Progenitor cell of endocrine pancreas (in vitro differentiated cells): ENCODE results near the gene LMO4. TPM values are rescaled to one million over a fixed set of nuclear protein-coding genes. Genes with fewer than 3 reads are reported as not detected.

Source experiments
- DNase-seq: peaks from one replicate; pipeline ENCODE4 v3.0.0; 2021; ENCODE audit warnings: low spot score; ENCODE audit not compliant: unreplicated experiment
- H3K27ac Mint-ChIP-seq: 2 replicates; pipeline ENCODE4 v1.8.0; 2021; ENCODE audit warnings: mild to moderate bottlenecking, moderate library complexity, mixed read lengths
- H3K27me3 Mint-ChIP-seq: 2 replicates; pipeline ENCODE4 v1.8.0; 2021; ENCODE audit warnings: mixed read lengths
- H3K36me3 Mint-ChIP-seq: 2 replicates; pipeline ENCODE4 v1.8.0; 2022; ENCODE audit warnings: mixed read lengths; ENCODE audit not compliant: insufficient read depth
- H3K4me1 Mint-ChIP-seq: 2 replicates; pipeline ENCODE4 v1.8.0; 2021; ENCODE audit warnings: low read depth, mixed read lengths
- H3K4me3 Mint-ChIP-seq: 2 replicates; pipeline ENCODE4 v1.8.0; 2021; ENCODE audit warnings: low read depth, mild to moderate bottlenecking, moderate library complexity, mixed read lengths
- H3K9me3 Mint-ChIP-seq: 2 replicates; pipeline ENCODE4 v1.8.0; 2021; ENCODE audit warnings: low read depth, mixed read lengths
- total RNA-seq: library from RNA; stranded (reverse); gene quantifications from 2 replicates; pipeline ENCODE4 v1.2.1, GENCODE V29; 2021
- TF ChIP-seq, protein P1 (sequence below): fragments of 200-600 bp; sonication (generic); IDR thresholded peaks from one replicate; pipeline ENCODE4 v1.5.0; 2021; ENCODE audit warnings: antibody characterized with exemption, mild to moderate bottlenecking; ENCODE audit not compliant: unreplicated experiment

LMO4 gene
- total RNA-seq, 1 donor from 2014 or later, result 64.2 TPM

GRCh38 chr1:87329051-87329525, 408 bp downstream of the LMO4 start:
- Mint-ChIP-seq H3K4me3 (peak overlapping the region; percentile 86), H3K4me1 (peaks cover 37% of the 10 kb centered on the region), H3K27ac (peak overlapping the region; percentile 99), H3K9me3 (no peaks in the 10 kb centered on the region), H3K36me3 (peaks cover 17% of the 10 kb centered on the region), H3K27me3 (no peaks in the 10 kb centered on the region)
- DNase-seq, result peak; percentile 48
- TF ChIP-seq, protein P1, sequence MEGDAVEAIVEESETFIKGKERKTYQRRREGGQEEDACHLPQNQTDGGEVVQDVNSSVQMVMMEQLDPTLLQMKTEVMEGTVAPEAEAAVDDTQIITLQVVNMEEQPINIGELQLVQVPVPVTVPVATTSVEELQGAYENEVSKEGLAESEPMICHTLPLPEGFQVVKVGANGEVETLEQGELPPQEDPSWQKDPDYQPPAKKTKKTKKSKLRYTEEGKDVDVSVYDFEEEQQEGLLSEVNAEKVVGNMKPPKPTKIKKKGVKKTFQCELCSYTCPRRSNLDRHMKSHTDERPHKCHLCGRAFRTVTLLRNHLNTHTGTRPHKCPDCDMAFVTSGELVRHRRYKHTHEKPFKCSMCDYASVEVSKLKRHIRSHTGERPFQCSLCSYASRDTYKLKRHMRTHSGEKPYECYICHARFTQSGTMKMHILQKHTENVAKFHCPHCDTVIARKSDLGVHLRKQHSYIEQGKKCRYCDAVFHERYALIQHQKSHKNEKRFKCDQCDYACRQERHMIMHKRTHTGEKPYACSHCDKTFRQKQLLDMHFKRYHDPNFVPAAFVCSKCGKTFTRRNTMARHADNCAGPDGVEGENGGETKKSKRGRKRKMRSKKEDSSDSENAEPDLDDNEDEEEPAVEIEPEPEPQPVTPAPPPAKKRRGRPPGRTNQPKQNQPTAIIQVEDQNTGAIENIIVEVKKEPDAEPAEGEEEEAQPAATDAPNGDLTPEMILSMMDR, result no peak

- no peak for DNase-seq
- Mint-ChIP-seq H3K27ac (peak overlapping the region; percentile 99), H3K27me3 (no peaks in the 10 kb centered on the region), H3K9me3 (no peaks in the 10 kb centered on the region), H3K36me3 (peaks cover 20% of the 10 kb centered on the region), H3K4me1 (peaks cover 41% of the 10 kb centered on the region), H3K4me3 (peak overlapping the region; percentile 86)
- TF ChIP-seq, protein P1, result no peak
Observed at GRCh38 chr1:87329526-87330056, 911 bp downstream of the LMO4 start.

DNA sequence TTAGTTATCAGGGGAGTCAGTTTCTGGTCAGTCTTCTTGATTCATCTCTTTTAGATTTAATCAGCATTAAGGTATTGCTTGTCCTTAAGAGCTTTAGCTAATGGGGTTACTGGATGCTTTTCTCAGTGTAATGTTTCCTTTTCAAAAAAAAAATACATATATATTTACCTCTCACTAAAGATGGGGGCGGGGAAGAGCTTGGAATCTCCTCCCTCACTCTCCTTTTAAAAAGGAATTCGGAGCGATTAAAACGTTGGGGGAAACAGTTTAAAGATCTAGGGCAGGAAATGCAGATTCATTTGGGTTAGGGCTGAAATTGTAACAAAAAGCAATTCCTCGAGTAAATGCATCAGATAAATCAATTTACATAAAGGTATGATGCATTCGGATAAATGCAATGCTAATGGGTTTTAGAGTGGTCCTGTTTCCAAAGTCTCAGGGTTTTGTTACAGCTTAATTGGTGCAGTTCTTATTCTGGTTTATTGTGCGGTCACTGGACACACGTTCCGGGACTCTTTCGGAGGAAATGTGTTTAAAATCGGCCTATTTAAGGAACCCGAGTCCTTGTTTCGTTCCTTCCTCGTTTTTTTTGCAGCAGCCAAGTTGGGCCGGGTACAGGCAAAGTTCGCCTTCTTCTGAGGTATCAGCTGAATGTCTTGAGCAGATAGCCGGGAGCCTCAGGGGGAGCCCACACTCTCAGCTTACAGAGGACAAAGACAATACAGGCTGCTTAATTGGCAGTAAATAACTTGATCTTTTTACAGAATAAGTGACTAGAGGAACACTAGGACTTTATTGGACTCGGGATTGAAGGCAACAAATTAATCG, 1.6 kb downstream of the LMO4 start:
- Mint-ChIP-seq H3K36me3 (peaks cover 20% of the 10 kb centered on the region), H3K9me3 (no peaks in the 10 kb centered on the region), H3K27me3 (no peaks in the 10 kb centered on the region), H3K4me1 (peaks cover 43% of the 10 kb centered on the region), H3K27ac (peak overlapping the region; percentile 99), H3K4me3 (peak overlapping the region; percentile 86)
- DNase-seq, result no peak
- TF ChIP-seq, protein P1, result no peak

- Mint-ChIP-seq H3K36me3 (peaks cover 20% of the 10 kb centered on the region), H3K4me3 (peak overlapping the region; percentile 86), H3K9me3 (no peaks in the 10 kb centered on the region), H3K27me3 (no peaks in the 10 kb centered on the region), H3K4me1 (peaks cover 45% of the 10 kb centered on the region), H3K27ac (peak overlapping the region; percentile 99)
- DNase-seq, result no peak
- TF ChIP-seq, protein P1, result no peak
Observed at GRCh38 chr1:87330885-87331364, 2.2 kb downstream of the LMO4 start.

DNA sequence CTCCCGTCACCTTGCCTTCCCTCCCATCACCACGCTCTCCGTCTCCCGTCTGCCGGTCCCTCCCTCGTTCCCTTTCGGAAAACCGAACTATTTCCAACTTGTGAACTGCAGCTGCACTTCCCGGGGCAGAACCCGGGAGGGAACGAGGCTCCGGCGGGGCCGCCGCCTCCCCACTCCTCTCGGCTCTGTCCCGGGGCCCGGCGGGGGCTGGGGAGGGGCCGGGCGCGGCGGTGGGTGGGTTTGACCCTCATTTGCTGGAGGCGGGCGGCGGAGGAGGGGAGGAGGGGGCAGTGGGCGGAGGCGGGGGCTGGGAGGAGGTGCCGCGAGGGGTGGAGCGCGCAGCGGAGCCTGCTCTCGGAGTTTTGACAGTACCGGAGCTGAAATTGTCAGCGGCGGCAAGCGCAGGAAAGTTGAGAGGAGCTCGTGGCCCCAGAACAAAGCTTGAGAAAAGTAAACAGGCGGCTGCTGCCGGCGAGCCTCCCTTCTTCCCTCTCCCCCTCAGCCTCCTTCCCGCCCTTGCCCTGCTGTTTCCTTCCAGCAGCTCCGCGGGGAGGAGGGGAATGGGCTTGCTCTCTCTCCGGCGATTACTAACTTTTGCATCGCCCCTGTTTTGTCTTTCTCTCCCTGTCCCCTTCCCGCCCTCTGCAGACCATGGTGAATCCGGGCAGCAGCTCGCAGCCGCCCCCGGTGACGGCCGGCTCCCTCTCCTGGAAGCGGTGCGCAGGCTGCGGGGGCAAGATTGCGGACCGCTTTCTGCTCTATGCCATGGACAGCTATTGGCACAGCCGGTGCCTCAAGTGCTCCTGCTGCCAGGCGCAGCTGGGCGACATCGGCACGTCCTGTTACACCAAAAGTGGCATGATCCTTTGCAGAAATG, 2.9 kb downstream of the LMO4 start:
- Mint-ChIP-seq H3K36me3 (peaks cover 20% of the 10 kb centered on the region), H3K4me1 (peaks cover 44% of the 10 kb centered on the region), H3K9me3 (no peaks in the 10 kb centered on the region), H3K27ac (peak overlapping the region; percentile 99), H3K4me3 (peak overlapping the region; percentile 86), H3K27me3 (no peaks in the 10 kb centered on the region)
- TF ChIP-seq, protein P1, result peak; percentile 40
- peak; percentile 70 for DNase-seq
